Fibroblast of lung (primary cell): ENCODE results near the gene BUD13. TPM values are rescaled to one million over a fixed set of nuclear protein-coding genes. Genes with fewer than 3 reads are reported as not detected.
A peak's percentile ranks its signal among the peaks of the same experiment; 100 is the strongest.

ENCODE experiments used
- DNase-seq, 2 donors: peaks; one replicate each; pipeline versions ENCODE4 v3.0.0 to v3.0.0-alpha.2; 2010; ENCODE audit warnings: low read depth in 2 of 2
- H2AFZ ChIP-seq: 2 replicates; pipeline ENCODE4 v1.5.1; 2012; ENCODE audit warnings: low read length, control low read depth, inconsistent platforms
- H3K27ac ChIP-seq: 2 replicates; pipeline ENCODE4 v1.5.1; 2011; ENCODE audit warnings: low read length, control low read depth; ENCODE audit not compliant: insufficient read depth
- H3K27me3 ChIP-seq: 2 replicates; pipeline ENCODE4 v1.5.1; 2011; ENCODE audit warnings: mild to moderate bottlenecking, low read length; ENCODE audit not compliant: control insufficient read depth, insufficient read depth
- H3K36me3 ChIP-seq: 2 replicates; pipeline ENCODE4 v1.5.1; 2011; ENCODE audit warnings: low read length; ENCODE audit not compliant: control insufficient read depth, insufficient read depth
- H3K4me1 ChIP-seq: 2 replicates; pipeline ENCODE4 v1.5.1; 2011; ENCODE audit warnings: low read length; ENCODE audit not compliant: control insufficient read depth, insufficient read depth; ENCODE audit errors: extremely low read depth
- H3K4me2 ChIP-seq: 2 replicates; pipeline ENCODE4 v1.5.1; 2011; ENCODE audit warnings: low read length, control low read depth; ENCODE audit not compliant: insufficient read depth; ENCODE audit errors: extremely low read depth
- H3K4me3 ChIP-seq, 4 experiments: fragments of 200-600 bp in 1 of 4; sonication (generic) in 1 of 4; replicated peaks in 1 of 4; 2 replicates each; pipeline ENCODE4 v1.5.1; 2011 to 2016; ENCODE audit warnings: low read length in 4 of 4, low read depth in 3 of 4, mild to moderate bottlenecking in 3 of 4, control low read depth in 2 of 4, inconsistent platforms in 1 of 4, mixed read lengths in 1 of 4; ENCODE audit not compliant: insufficient read depth in 1 of 4; ENCODE audit errors: control extremely low read depth in 1 of 4
- H3K79me2 ChIP-seq: 2 replicates; pipeline ENCODE4 v1.5.1; 2012; ENCODE audit warnings: mild to moderate bottlenecking, low read length, inconsistent platforms; ENCODE audit not compliant: control insufficient read depth, insufficient read depth
- H3K9ac ChIP-seq: 2 replicates; pipeline ENCODE4 v1.5.1; 2011; ENCODE audit warnings: mild to moderate bottlenecking, low read length, control low read depth; ENCODE audit not compliant: insufficient read depth
- H3K9me3 ChIP-seq: 2 replicates; pipeline ENCODE4 v1.5.1; 2012; ENCODE audit warnings: low read depth, low read length; ENCODE audit not compliant: control insufficient read depth, insufficient read depth
- H4K20me1 ChIP-seq: 2 replicates; pipeline ENCODE4 v1.5.1; 2011; ENCODE audit warnings: low read length; ENCODE audit not compliant: control insufficient read depth, insufficient read depth; ENCODE audit errors: extremely low read depth
- EZH2 ChIP-seq: IDR thresholded peaks from 2 replicates; pipeline ENCODE4 v1.5.1; 2012; ENCODE audit warnings: low read length, control low read depth, mild to moderate bottlenecking; ENCODE audit errors: missing control alignments
- polyA plus RNA-seq, 2 donors: library from polyadenylated mRNA; depleted of rRNA in 1 of 2; stranded (reverse) in 1 of 2; unstranded in 1 of 2; fragments of >200 nt; gene quantifications; 2 replicates each; pipeline ENCODE4 v1.2.1, GENCODE V29; 2011 to 2012; ENCODE audit warnings: missing spikeins in 1 of 2
- total RNA-seq: library from RNA; depleted of rRNA; stranded (reverse); fragments of >200 nt; gene quantifications from 2 replicates; pipeline ENCODE4 v1.2.1, GENCODE V29; 2014
- TF ChIP-seq, protein P1 (sequence below), 2 donors: IDR thresholded peaks in 1 of 2; conservative IDR thresholded peaks in 1 of 2; 1 replicate in 1 of 2; 2 replicates in 1 of 2; pipeline ENCODE4 v1.5.1; 2011 to 2012; ENCODE audit warnings: low read length in 2 of 2, control low read depth in 1 of 2, inconsistent platforms in 1 of 2, low read depth in 1 of 2, mild to moderate bottlenecking in 1 of 2

The BUD13 gene
- total and polyA plus RNA-seq, 2 donors (not counting 1 experiment from before 2014, with no cell fraction given), result 12.7 to 13.0 TPM

GRCh38 chr11:116733969-116734508, 38.7 kb downstream of the BUD13 start:
- DNase-seq, result no peak
- Histone ChIP-seq H3K27me3 (peaks cover 11% of the 10 kb centered on the region), H3K9ac (no peak overlapping the region), H4K20me1 (no peaks in the 10 kb centered on the region), H3K4me1 (no peaks in the 10 kb centered on the region), H3K36me3 (no peaks in the 10 kb centered on the region), H3K4me2 (no peak overlapping the region), H3K79me2 (no peaks in the 10 kb centered on the region), H3K4me3 (no peak overlapping the region), H2AFZ (no peak overlapping the region), H3K9me3 (no peaks in the 10 kb centered on the region), H3K27ac (no peak overlapping the region)
- TF ChIP-seq EZH2, result no peak
- TF ChIP-seq, protein P1, sequence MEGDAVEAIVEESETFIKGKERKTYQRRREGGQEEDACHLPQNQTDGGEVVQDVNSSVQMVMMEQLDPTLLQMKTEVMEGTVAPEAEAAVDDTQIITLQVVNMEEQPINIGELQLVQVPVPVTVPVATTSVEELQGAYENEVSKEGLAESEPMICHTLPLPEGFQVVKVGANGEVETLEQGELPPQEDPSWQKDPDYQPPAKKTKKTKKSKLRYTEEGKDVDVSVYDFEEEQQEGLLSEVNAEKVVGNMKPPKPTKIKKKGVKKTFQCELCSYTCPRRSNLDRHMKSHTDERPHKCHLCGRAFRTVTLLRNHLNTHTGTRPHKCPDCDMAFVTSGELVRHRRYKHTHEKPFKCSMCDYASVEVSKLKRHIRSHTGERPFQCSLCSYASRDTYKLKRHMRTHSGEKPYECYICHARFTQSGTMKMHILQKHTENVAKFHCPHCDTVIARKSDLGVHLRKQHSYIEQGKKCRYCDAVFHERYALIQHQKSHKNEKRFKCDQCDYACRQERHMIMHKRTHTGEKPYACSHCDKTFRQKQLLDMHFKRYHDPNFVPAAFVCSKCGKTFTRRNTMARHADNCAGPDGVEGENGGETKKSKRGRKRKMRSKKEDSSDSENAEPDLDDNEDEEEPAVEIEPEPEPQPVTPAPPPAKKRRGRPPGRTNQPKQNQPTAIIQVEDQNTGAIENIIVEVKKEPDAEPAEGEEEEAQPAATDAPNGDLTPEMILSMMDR (conservative IDR thresholded peaks at IDR 0.05 in 1 of 2, IDR thresholded peaks at IDR 0.05 in 1 of 2; ENCODE audit: low read depth in 1 of 2, low read length in 2 of 2), result no peak

DNA sequence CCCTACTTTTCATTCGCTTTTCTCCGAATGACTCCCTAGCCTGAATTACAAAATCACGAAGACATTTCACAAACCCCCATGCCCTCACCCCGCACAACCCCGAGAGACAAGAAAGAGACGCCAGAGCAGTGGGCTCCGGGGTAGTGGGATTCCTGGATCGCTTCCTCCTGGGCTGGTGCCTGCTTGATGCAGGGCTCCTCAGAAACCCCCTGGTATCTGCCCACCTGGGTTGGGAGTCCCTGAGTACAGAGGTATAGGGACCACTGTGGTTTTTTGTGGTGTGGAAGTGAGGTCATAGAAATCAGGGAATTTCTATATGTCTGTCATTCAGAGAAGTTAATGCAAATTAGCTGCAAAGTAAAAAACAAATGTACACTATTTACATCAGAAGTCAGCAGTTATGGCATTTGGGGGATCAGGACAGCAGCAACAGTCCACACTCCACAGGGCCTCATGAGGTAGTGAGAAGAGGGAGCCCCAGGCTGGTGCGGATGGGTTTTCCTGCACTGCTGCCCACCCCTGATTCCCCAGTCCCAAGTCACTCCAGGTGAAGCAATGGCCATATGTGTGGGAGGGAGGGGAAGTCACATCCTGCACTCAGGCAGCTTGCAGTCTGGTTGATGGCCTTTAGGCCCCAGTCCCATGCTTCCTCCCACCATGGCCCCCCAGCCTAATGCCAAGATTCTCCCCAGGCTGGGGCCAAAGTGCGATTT, 39.6 kb downstream of the BUD13 start:
- no peak overlapping the region for H3K9ac ChIP-seq
- no peaks in the 10 kb centered on the region for H3K4me1 ChIP-seq
- H3K79me2 ChIP-seq, result no peaks in the 10 kb centered on the region
- H3K27me3 ChIP-seq, result peaks cover 11% of the 10 kb centered on the region
- no peak overlapping the region for H2AFZ ChIP-seq
- TF ChIP-seq, protein P1 (conservative IDR thresholded peaks at IDR 0.05 in 1 of 2, IDR thresholded peaks at IDR 0.05 in 1 of 2; ENCODE audit: low read depth in 1 of 2, low read length in 2 of 2), result no peak
- TF ChIP-seq EZH2, result no peak
- H3K4me2 ChIP-seq, result no peak overlapping the region
- no peak for DNase-seq
- H3K4me3 ChIP-seq, result no peak overlapping the region
- H3K27ac ChIP-seq, result no peak overlapping the region
- no peaks in the 10 kb centered on the region for H3K9me3 ChIP-seq
- H4K20me1 ChIP-seq, result no peaks in the 10 kb centered on the region
- no peaks in the 10 kb centered on the region for H3K36me3 ChIP-seq

DNA sequence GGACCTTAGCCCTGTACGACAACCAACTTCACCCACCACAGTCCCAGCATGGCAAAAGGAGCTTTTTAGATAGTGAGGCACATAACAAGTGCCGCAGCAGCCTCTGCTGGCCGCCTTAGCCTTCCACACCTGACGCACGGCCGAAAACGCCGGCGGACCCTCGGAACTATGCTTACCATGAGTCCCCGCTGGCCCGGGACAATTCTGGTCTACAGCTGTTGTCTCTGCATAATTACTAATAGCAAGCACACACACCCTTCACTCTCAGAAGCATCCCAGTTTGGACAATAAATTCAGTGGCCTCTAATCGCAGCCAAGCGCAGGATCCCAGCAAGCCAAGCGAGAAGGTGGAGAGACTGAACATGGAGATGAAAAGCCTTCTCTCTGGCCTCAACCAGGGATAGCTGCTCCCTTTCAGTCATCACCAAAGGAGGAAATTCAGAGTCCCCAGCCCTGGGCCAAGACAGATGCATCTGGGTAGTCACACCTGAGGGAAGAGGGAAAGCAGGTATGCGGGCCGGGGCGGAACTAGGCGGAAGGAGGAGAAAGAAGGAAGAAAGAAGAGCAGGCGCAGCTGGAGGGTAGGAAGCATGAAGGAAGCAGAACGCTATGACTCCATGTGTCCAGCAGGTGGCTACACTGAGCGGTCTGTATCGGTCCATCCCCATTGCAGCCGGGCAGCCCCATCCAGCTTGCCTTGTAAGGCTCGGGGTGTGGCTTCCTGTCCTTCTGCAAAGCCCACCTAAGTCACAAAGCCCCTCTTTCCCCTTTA, 40.3 kb downstream of the BUD13 start:
- Histone ChIP-seq H3K4me2 (no peak overlapping the region), H3K9ac (no peak overlapping the region), H3K4me1 (no peaks in the 10 kb centered on the region), H3K9me3 (no peaks in the 10 kb centered on the region), H3K4me3 (no peak overlapping the region), H3K27ac (no peak overlapping the region), H3K79me2 (no peaks in the 10 kb centered on the region), H4K20me1 (no peaks in the 10 kb centered on the region), H3K36me3 (no peaks in the 10 kb centered on the region), H3K27me3 (peaks cover 11% of the 10 kb centered on the region), H2AFZ (no peak overlapping the region)
- TF ChIP-seq EZH2, result no peak
- TF ChIP-seq, protein P1 (conservative IDR thresholded peaks at IDR 0.05 in 1 of 2, IDR thresholded peaks at IDR 0.05 in 1 of 2; ENCODE audit: low read depth in 1 of 2, low read length in 2 of 2), result peak; percentile 83 to 95
- peak; percentile 39 to 70 for DNase-seq
